Posterior cingulate gyrus (tissue), 11 donors: Measurements from ENCODE around the gene CREBBP.
"Not testable (repeated sequence)": the region's sequence is repeated elsewhere in the genome, so short reads cannot be mapped to it uniquely, and the experiment has no call there.

Experiments
- DNase-seq, 10 donors: peaks; one replicate each; pipeline versions ENCODE4 v3.0.0 to v3.0.0-alpha.2; 2020 to 2021; ENCODE audit warnings: mixed read lengths in 3 of 10
- intact Hi-C: fragments of 100-400 bp; cut with DNase I; formaldehyde crosslinking; loops from one replicate; pipeline ENCODE4 v1.15.1; 2023

The CREBBP gene

DNA sequence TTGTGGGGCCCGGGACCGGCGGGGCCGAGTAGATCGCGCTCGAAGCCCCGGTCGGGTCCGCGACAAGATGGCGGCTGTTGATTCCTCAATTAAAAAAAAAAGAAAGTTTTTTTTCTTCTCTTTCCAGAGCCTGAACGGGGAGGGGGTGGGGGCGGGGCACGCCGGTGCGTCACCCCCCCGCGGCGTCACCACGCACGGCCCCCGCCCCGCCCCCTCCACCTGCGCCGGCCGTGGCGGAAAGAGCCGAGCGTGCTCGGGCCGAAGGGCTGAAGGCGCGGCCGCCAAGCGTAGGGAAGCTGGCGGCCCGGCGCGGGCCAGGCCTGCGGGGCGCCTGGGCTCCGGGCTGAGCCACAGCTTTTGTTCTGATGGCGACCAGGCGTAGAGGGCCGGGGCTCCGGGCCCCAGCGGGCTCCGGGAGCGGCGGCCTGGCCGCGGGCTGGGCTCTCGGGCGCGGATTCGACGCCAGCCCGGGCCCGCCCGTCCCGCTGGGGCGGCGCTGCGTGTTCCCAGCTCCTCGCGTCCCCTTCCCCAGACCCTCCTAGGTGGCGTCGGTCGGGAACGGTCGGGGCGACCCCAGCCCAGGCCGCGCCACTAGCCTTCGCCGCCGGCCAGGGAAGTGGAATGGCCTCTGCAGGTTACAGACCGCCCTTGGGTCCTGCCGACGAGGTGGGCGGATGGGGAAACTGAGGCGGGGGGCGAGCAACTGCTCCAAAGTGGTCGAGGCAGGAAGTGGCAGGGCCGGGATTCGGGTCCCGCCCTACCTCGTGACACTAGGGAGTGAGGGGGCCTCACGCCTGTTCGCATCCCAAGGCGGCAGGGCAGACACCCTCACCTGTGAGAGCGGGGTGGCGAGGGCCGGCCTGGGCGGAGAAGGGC is at the start of gene CREBBP:
CREBBP (minus strand) TSS at position 91 of the 876 bp plus-strand sequence. CDS start 797 bp downstream, outside the sequence.
- DNase-seq: peak; percentile 75 to 98 (median 78)
- intact Hi-C loops: loop anchor here (1.0 kb wide), 2 partner anchors 164 to 191 kb away; partner anchors contain the start of gene TRAP1

GRCh38 chr16:3927147-3927546 is 46.6 kb upstream of the CREBBP start:
- intact Hi-C loops, DNase-seq: not testable (repeated sequence)

GRCh38 chr16:3924763-3925162 is 44.2 kb upstream of the CREBBP start:
- intact Hi-C loops: no loop called here
- no peak for DNase-seq

DNA sequence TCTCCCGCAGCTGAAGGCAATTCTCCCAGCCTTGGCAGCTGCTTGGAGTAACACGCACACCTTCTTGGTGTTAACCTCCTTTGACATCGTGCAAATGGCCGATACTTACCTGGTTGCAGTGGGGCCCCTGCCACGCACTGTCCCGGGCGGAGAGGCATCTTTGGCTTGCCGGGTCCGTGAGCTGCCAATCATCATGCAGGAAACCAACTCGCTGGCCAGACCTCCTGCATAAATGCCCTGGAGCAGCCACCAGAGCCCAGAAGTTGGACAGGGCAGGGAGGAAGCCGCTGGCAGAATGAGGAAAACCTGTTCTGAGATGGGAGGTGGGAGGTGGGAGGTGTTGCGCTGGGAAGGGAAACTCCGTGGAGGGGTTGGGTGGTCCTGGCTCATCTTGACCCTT is 41.7 kb upstream of the CREBBP start:
- intact Hi-C loops: no loop called here
- peak in 1 of 10 donors; percentile 55 for DNase-seq

DNA sequence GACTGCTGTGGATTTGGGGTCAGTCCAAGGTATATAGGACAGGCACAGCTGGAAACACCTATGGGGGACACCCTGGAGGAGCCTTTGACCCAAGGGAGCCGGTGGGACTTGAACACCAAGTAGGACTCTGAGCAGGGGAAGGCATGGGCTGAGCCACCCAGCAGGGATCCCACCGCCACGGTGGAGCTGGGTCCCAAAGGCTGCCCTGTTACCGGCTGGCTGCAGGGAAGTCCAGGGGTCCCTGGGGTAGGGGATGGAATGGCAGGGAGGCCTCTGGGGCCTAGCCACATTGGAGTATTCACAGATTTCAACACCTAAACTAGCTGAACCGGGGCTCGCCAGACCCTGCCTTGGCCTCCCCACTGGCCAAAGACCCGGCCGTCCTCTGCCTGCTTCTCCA is 39.7 kb upstream of the CREBBP start:
- peak in 1 of 10 donors; percentile 44 for DNase-seq
- intact Hi-C loops: no loop called here

GRCh38 chr16:3919413-3919812 is 38.9 kb upstream of the CREBBP start:
- intact Hi-C loops: no loop called here
- no peak for DNase-seq

DNA sequence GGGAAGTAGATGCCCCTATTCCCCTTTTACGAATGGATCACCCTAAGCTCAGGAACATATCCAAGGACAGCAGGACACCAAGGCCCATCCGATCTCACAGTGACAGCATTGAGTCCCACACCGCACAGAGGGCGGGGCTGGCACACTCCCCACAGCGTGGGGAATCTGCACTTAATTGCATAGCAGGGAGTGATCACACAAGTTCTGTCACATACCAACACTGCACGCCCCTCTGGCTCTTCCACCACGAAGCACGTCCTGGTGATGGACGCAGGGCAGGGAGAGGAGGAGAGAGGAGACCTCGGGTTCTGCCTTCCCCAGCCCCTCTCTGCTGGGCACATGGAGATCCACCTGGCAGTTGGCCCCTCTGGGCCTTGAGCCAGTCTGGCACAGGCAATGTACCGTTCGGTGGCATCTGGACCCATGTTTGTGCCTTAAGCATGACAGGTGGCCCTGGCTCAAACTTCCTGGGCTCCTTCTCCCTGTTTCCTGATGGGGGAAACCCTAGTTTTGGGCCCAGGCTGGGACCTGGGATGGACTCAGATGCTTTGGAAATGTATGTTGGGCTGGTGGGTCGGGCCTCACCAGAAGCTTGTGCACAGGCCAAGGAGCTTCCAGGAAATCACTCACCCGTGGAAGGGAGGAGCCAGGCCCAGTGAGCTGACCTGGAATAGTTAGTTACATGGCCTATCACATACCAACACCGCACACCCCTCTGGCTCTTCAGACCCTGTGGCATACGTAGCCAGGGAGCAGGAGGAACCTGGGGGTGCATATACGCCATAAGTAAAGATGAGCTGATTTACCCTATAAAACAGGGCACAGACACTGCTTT is 35.1 kb upstream of the CREBBP start:
- intact Hi-C loops: no loop called here
- peak in 2 of 10 donors; percentile 50 to 51 for DNase-seq

DNA sequence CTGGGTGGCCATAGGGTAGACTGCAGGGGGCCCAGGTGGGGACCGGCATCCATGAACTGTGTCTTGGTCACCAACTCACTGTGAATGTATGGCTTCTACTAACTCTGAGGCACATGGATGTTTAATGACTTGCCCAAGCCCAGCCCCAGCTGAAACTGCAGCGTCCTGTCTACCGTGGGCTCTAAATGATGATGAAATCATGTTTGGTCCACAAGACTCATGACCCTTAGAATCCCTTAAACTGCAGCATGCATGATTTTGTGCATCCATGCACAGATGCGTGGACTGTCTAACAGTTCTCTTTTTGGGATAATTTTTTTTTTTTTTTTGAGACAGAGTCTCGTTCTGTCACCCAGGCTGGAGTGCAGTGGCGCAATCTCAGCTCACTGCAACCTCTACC is 32.4 kb upstream of the CREBBP start:
- intact Hi-C loops: no loop called here

DNA sequence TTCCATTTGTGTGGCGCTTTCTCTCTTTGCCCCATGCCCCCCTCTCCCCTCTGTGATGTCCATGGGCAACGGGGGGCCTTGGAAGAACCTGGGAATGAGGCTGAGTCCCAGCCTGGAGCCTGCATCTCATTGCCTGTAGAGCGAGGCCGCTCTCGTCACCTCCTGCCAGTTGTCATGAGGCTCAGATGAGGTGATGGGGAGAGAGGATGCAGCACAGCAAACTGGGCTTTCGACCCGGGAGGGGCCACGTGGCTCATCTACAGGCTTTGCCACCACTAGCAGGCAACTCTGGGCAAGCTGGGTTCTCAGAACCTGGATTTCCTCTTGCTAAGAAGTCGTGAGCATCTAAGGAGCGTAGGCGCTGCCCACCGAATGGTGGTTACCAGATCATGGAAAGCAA is 31.9 kb upstream of the CREBBP start:
- no peak for DNase-seq
- intact Hi-C loops: no loop called here

More for the DNA sequence above, 32.4 kb upstream of the CREBBP start:
- DNase-seq: peak in 1 of 10 donors; percentile 32

GRCh38 chr16:3911741-3912140 is 31.2 kb upstream of the CREBBP start:
- peak in 1 of 10 donors; percentile 46 for DNase-seq
- intact Hi-C loops: not testable (repeated sequence)

DNA sequence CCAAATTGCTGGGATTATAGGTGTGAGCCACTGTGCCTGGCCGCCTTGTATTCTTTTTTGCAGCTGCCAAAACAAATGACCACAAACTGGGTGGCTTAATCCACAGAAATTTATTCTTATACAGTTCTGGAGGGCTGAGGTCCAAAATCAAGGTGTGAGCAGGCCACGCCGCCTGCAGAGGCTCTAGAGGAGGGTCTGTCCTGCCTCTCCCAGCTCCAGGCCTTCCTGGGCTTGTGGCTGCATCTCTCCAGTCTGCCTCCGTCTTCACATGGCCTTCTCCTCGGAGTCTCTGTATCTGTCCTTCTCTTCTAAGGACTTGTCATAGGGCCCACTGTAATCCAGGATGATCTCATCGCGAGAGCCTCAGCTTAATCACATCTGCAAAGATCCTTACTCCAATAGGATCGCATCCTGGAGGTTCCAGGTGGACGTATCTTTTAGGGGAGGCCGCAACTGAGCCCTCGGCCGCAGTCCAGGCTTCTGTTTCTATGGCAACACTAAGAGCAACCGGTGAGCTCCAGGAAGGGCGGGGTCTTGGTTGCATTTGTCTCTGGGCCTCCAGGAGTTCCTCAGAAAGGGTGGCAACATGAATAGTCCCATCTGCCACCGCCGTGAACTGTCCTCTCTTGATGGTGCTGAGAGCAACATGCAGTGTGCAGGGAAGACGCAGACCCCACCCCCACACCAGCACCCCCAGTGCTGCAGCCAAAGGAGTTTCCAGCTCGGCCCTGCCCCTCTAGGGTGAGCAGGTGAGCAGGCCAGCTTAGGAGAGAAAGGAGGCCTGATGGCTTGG is 29.5 kb upstream of the CREBBP start:
- peak in 1 of 10 donors; percentile 57 for DNase-seq
- intact Hi-C loops: no loop called here

GRCh38 chr16:3908951-3909437 is 28.5 kb upstream of the CREBBP start:
- peak in 1 of 10 donors; percentile 24 for DNase-seq
- intact Hi-C loops: no loop called here

DNA sequence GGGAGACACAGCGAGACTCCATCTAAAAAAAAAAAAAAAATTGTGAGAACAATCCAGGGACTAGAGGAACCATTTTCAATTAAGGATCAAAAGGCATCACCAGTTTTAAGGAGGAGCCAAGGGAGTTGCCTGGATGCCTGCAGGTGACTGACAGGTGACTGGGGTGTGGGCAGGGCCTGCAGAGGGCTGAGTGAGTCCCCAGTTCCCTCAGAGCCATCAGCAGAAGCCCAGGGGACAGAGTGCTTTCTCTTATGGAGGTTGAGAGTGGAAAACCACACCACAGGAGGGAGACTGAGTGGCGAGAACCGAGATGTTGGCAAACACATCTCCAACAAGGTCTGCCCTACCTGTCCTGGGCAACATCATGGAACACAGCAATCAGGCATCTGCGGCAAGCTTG is 27.1 kb upstream of the CREBBP start:
- intact Hi-C loops: no loop called here
- peak in 1 of 10 donors; percentile 29 for DNase-seq

DNA sequence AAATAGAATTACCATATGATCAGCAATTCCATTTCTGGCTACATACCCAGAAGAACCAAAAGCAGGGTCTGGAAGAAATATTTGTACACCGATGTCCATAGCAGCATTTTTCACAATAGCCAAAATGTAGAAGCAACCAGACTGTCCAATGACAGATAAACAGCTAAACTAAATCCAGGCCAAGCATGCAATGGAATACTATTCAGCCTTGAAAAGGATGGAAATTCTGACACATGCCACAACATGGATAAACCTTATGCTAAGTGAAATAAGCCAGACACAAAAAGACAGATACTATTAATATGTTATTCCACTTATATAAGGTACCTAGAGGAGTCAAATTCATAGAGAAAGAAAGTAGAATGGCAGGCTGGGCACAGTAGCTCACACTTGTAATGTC is 25.9 kb upstream of the CREBBP start:
- intact Hi-C loops: no loop called here
- no peak for DNase-seq

- intact Hi-C loops: no loop called here
- DNase-seq: peak in 1 of 10 donors; percentile 52
Measured at GRCh38 chr16:3904875-3905274, 24.4 kb upstream of the CREBBP start.

DNA sequence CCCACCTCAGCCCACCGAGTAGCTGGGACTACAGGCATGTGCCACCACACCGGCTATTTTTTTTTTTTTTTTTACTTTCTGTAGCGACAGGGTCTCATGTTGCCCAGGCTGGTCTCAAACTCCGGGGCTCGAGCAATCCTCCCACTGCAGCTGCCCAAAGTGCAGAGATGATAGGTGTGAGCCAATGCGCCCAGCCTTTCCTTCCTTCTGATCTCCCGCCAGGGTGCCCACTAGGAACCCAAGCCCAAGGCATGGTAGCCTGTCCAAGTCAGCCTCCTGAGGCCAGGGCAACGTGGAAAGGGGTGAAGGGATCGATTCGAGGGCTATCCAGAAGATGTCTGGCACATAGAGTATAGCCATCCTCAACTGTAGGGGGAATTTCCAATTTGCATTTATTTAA is 9.6 kb upstream of the CREBBP start:
- peak in 1 of 10 donors; percentile 46 for DNase-seq
- intact Hi-C loops: no loop called here

DNA sequence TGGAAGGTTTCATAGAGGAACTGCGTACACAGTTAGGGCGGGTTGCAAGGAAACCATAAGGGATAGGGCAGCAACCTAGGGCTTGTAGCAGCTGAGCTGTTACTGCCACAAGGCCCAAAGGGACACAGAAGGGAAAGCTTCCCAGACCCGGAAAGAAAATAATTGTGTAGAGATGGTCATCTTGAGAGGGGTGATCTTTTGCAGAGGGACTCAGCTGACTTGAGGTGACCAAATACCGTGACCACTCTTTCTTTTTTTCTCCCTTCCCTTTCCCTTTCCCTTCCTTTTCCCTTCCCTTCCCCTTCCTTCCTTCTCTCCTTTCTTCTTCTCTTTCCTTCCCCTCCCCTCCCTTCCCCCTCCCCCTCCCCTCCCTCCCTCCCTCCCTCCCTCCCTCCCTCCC is 8.5 kb upstream of the CREBBP start:
- no peak for DNase-seq
- intact Hi-C loops: no loop called here

DNA sequence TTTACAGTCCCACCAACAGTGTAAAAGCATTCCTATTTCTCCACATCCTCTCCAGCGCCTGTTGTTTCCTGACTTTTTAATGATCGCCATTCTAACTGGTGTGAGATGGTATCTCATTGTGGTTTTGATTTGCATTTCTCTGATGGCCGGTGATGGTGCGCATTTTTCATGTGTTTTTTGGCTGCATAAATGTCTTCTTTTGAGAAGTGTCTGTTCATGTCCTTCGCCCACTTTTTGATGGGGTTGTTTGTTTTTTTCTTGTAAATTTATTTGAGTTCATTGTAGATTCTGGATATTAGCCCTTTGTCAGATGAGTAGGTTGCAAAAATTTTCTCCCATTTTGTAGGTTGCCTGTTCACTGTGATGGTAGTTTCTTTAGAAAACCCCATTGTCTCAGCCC is 5.5 kb upstream of the CREBBP start:
- DNase-seq, intact Hi-C loops: not testable (repeated sequence)

DNA sequence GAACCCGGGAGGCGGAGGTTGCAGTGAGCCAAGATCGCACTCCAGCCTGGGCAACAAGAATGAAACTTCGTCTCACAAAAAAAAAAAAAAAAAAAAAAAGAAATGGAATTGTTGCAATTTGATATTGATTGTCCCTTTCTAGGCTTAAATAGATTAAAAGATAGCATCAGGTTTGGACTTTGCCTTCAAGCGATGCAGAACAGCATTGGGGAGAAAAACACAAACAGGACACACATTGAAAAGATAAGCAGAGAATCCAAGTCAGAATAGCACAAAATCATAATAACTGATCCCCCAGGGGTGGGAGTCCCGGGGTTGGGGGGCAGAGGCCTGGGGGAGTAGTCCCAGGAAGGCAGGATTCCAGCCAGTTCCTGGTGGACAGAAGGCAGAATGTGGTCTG is 3.9 kb upstream of the CREBBP start:
- intact Hi-C loops: no loop called here

GRCh38 chr16:3882531-3882930 is 2.0 kb upstream of the CREBBP start:
- DNase-seq: no peak
- intact Hi-C loops: no loop called here

More for the DNA sequence above, 3.9 kb upstream of the CREBBP start:
- no peak for DNase-seq
